Astrocyte (in vitro differentiated cells and primary cell): Measurements from ENCODE around the gene WDR64.

Source experiments
- CTCF ChIP-seq: IDR thresholded peaks from 2 replicates; pipeline ENCODE4 v1.5.1; 2011; ENCODE audit warnings: low read depth, mild to moderate bottlenecking, inconsistent platforms, low read length, moderate library complexity; ENCODE audit not compliant: insufficient read depth
- EZH2 ChIP-seq: IDR thresholded peaks from 2 replicates; pipeline ENCODE4 v1.6.1; 2012; ENCODE audit warnings: mild to moderate bottlenecking, low read length, inconsistent platforms; ENCODE audit not compliant: insufficient read depth

GRCh38 chr1:241829468-241829867, 177.4 kb downstream of the WDR64 start:
- no peak for TF ChIP-seq CTCF
- no peak for TF ChIP-seq EZH2
